C4-2B (cell line): Measurements from ENCODE around the gene SLC27A1.

Experiments
- ZFX ChIP-seq: fragments of 450-650 bp; IDR thresholded peaks from 2 replicates; pipeline ENCODE4 v1.6.1; 2017
- TF ChIP-seq, protein P1 (sequence below): fragments of 450-650 bp; conservative IDR thresholded peaks from 2 replicates; pipeline ENCODE4 v1.5.1; 2017; ENCODE audit warnings: mild to moderate bottlenecking

DNA sequence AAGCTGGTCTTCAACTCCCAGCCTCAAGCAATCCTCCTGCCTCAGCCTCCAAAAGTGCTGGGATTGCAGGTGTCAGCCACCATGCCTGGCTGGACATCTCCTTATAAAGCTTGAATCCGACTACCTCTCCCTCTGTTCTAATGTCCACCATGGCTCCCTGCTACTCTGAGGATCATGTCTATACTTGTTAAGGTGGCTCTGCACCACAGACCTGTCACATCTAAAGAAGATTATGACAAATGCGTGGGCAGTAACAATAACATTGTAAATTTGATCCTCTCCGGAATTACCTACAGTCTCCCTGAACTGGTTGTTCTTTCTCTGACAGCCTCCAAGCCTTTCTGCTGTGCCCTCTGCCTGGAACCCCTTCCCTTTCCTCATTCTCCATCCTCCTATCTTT lies 11.4 kb upstream of the SLC27A1 start:
- TF ChIP-seq, protein P1, sequence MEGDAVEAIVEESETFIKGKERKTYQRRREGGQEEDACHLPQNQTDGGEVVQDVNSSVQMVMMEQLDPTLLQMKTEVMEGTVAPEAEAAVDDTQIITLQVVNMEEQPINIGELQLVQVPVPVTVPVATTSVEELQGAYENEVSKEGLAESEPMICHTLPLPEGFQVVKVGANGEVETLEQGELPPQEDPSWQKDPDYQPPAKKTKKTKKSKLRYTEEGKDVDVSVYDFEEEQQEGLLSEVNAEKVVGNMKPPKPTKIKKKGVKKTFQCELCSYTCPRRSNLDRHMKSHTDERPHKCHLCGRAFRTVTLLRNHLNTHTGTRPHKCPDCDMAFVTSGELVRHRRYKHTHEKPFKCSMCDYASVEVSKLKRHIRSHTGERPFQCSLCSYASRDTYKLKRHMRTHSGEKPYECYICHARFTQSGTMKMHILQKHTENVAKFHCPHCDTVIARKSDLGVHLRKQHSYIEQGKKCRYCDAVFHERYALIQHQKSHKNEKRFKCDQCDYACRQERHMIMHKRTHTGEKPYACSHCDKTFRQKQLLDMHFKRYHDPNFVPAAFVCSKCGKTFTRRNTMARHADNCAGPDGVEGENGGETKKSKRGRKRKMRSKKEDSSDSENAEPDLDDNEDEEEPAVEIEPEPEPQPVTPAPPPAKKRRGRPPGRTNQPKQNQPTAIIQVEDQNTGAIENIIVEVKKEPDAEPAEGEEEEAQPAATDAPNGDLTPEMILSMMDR, result no peak
- no peak for TF ChIP-seq ZFX
